Endothelial cell (in vitro differentiated cells): ENCODE results near the gene PLEKHA7. TPM values are rescaled to one million over a fixed set of nuclear protein-coding genes. Genes with fewer than 3 reads are reported as not detected.

Experiments used
- DNase-seq: peaks from one replicate; pipeline ENCODE4 v3.0.0; 2021; ENCODE audit warnings: low spot score
- H3K27ac Mint-ChIP-seq: one replicate; pipeline ENCODE4 v1.8.0; 2021; ENCODE audit warnings: mixed read lengths, inconsistent platforms; ENCODE audit not compliant: unreplicated experiment
- H3K27me3 Mint-ChIP-seq: one replicate; pipeline ENCODE4 v1.8.0; 2021; ENCODE audit warnings: mild to moderate bottlenecking, moderate library complexity, mixed read lengths, inconsistent platforms; ENCODE audit not compliant: unreplicated experiment
- H3K36me3 Mint-ChIP-seq: one replicate; pipeline ENCODE4 v1.8.0; 2021; ENCODE audit warnings: mild to moderate bottlenecking, low read depth, mixed read lengths, inconsistent platforms; ENCODE audit not compliant: unreplicated experiment
- H3K4me1 Mint-ChIP-seq: one replicate; pipeline ENCODE4 v1.8.0; 2021; ENCODE audit warnings: mild to moderate bottlenecking, mixed read lengths, inconsistent platforms; ENCODE audit not compliant: unreplicated experiment
- H3K4me3 Mint-ChIP-seq: one replicate; pipeline ENCODE4 v1.8.0; 2021; ENCODE audit warnings: mild to moderate bottlenecking, mixed read lengths, inconsistent platforms; ENCODE audit not compliant: unreplicated experiment
- H3K9me3 Mint-ChIP-seq: one replicate; pipeline ENCODE4 v1.8.0; 2021; ENCODE audit warnings: mixed read lengths, inconsistent platforms; ENCODE audit not compliant: unreplicated experiment
- total RNA-seq: library from RNA; stranded (reverse); fragmentation: NEBNext Ultra II Directional; extraction: Animal tissue kit (Norgen Biotek cat#: 25700); gene quantifications from one replicate; pipeline ENCODE4 v1.2.1, GENCODE V29; 2021; ENCODE audit not compliant: unreplicated experiment
- TF ChIP-seq, protein P1 (sequence below): fragments of 200-600 bp; sonication (generic); IDR thresholded peaks from one replicate; pipeline ENCODE4 v1.5.0; 2021; ENCODE audit warnings: antibody characterized with exemption; ENCODE audit not compliant: unreplicated experiment

Gene PLEKHA7
- total RNA-seq, 1 donor from 2014 or later, result 8.2 TPM

- Mint-ChIP-seq H3K9me3 (no peaks in the 10 kb centered on the region), H3K4me1 (peaks cover 8% of the 10 kb centered on the region), H3K27me3 (peaks cover 4% of the 10 kb centered on the region), H3K4me3 (no peak overlapping the region), H3K27ac (no peak overlapping the region), H3K36me3 (no peaks in the 10 kb centered on the region)
- TF ChIP-seq, protein P1, sequence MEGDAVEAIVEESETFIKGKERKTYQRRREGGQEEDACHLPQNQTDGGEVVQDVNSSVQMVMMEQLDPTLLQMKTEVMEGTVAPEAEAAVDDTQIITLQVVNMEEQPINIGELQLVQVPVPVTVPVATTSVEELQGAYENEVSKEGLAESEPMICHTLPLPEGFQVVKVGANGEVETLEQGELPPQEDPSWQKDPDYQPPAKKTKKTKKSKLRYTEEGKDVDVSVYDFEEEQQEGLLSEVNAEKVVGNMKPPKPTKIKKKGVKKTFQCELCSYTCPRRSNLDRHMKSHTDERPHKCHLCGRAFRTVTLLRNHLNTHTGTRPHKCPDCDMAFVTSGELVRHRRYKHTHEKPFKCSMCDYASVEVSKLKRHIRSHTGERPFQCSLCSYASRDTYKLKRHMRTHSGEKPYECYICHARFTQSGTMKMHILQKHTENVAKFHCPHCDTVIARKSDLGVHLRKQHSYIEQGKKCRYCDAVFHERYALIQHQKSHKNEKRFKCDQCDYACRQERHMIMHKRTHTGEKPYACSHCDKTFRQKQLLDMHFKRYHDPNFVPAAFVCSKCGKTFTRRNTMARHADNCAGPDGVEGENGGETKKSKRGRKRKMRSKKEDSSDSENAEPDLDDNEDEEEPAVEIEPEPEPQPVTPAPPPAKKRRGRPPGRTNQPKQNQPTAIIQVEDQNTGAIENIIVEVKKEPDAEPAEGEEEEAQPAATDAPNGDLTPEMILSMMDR, result no peak
- no peak for DNase-seq
Measured at GRCh38 chr11:16917941-16918340, 96.3 kb downstream of the PLEKHA7 start.

DNA sequence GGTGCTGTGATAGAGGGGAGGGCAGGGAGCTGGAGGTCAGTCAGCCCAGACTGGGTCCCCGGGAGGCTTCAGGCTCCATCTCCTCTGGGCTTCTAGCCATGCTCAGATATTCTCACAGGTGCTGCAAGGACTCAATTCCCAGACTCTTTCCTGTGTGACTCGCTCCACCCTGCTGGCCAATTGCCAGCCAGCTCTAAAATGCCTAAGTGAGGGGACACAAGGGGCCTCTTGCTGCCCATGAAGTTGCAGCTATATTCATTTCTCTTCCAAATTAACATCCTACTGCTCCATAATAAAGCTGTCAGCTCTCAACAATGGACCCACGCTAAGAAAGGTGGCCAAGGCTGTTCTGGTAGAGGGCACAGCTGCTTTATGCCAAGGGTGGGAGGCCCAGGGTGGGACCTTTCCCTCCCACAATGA is 101.5 kb downstream of the PLEKHA7 start:
- no peak for DNase-seq
- no peak overlapping the region for H3K4me3 Mint-ChIP-seq

DNA sequence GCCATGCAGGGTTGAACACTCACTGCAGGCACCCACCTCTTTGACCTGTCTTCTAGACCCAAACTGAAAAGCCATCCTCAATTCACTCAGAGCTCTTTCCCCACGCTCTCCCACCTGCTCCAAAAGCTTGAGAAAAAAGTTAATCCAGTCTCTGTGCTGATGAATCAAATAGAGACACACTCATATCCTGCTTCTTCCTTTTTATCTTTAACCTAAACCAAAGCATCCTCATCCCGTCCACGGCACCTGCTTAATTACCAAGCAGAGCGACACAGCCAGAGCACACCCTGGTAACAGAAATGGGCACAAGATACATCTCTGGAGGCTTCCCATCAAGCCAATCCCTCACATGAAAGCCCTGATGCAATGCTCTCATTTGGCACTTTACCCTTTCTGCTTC is 102.6 kb downstream of the PLEKHA7 start:
- Mint-ChIP-seq H3K4me3 (no peak overlapping the region), H3K36me3 (no peaks in the 10 kb centered on the region), H3K27ac (no peak overlapping the region), H3K4me1 (peaks cover 7% of the 10 kb centered on the region), H3K27me3 (peaks cover 4% of the 10 kb centered on the region), H3K9me3 (no peaks in the 10 kb centered on the region)
- DNase-seq, result no peak
- TF ChIP-seq, protein P1, result no peak

More for the DNA sequence above, 101.5 kb downstream of the PLEKHA7 start:
- TF ChIP-seq, protein P1, result no peak
- H3K27ac Mint-ChIP-seq, result no peak overlapping the region
- peaks cover 8% of the 10 kb centered on the region for H3K4me1 Mint-ChIP-seq
- no peaks in the 10 kb centered on the region for H3K36me3 Mint-ChIP-seq
- no peaks in the 10 kb centered on the region for H3K9me3 Mint-ChIP-seq
- peaks cover 4% of the 10 kb centered on the region for H3K27me3 Mint-ChIP-seq

DNA sequence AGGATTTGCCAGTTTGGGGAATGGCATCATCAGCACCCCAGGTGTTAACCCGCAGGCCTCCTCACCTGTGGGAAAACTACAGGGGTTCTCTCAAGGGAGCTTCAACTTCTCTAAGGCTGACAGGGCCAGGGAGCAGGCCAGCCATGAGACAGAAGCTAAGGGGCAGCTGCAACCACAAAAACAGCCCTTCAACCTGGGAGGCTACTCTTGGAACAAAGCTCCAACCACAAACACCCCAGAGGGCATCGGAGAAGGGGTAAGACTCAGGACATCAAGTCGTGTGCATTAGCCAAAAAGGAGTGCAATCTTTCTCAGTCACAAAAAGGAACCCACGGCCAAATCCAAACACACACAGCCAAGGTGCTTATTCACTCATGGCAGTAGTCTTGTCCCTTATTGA is 103.0 kb downstream of the PLEKHA7 start:
- H3K4me3 Mint-ChIP-seq, result no peak overlapping the region
- peaks cover 4% of the 10 kb centered on the region for H3K27me3 Mint-ChIP-seq
- TF ChIP-seq, protein P1, result no peak
- H3K36me3 Mint-ChIP-seq, result peaks cover under 1% of the 10 kb centered on the region
- no peak overlapping the region for H3K27ac Mint-ChIP-seq
- no peak for DNase-seq
- H3K9me3 Mint-ChIP-seq, result peaks cover under 1% of the 10 kb centered on the region
- H3K4me1 Mint-ChIP-seq, result peaks cover 2% of the 10 kb centered on the region

- H3K27ac Mint-ChIP-seq, result no peak overlapping the region
- TF ChIP-seq, protein P1, result no peak
- H3K9me3 Mint-ChIP-seq, result peaks cover 5% of the 10 kb centered on the region
- no peak for DNase-seq
- H3K4me3 Mint-ChIP-seq, result no peak overlapping the region
- H3K36me3 Mint-ChIP-seq, result peaks cover 4% of the 10 kb centered on the region
- H3K27me3 Mint-ChIP-seq, result peaks cover 4% of the 10 kb centered on the region
- peaks cover 2% of the 10 kb centered on the region for H3K4me1 Mint-ChIP-seq
Measured at GRCh38 chr11:16909359-16910035, 104.7 kb downstream of the PLEKHA7 start.
